ENCODE data around the gene SLC66A2.

Gene SLC66A2

GRCh38 chr18:79926715-79927606 lies 24.5 kb downstream of the SLC66A2 start:
- Histone ChIP-seq H3K4me3 (no peak overlapping the region), H3K27ac (no peak overlapping the region)

- Histone ChIP-seq H3K4me3 (no peak overlapping the region), H3K27ac (no peak overlapping the region)
Observed at GRCh38 chr18:79926306-79926705, 25.1 kb downstream of the SLC66A2 start.

DNA sequence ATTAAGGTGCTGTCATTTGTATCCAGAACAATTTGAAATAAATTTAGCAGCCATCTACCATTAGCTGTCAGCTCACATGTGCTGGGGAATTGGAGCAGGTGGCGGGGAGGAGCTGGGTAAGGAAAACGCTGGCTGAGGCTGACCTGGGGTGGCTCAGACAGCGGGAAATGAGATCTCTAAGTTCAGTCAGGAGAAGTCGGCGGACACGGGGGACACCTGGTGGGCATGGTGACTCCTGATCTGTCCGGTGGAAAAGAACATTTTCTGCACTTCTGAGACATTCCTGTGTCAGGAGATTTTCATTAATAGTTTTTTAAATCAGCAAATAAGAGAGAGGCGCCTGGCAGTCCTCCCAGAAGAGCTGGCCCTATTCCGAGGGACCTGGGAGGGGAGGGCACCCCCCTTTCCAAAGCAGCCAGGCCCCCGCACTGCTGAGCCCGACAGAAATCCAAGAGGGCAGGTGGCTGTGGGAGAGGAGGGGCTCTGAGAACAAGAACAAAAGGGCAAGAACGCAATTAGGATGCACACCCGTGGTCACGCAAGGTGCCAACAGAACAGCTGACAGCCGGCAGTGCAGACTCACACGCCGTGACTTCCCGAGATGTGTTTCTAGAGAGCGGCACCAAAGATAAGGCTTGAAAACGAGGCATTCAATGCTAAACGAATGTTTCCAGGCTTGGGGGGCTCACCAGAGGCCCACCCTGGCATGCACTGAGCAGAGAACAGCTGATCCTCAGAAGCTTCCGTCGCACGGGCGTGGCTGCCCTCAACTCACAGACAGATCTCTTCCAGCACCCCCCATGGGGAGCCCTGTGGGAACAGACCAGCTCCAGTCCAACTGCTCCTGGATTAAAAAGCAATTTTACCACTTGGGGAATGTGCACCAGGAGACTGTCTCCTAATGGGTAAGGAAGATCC lies 26.4 kb downstream of the SLC66A2 start:
- Histone ChIP-seq H3K27ac (no peak overlapping the region), H3K4me3 (no peak overlapping the region)

GRCh38 chr18:79923896-79924585 lies 27.4 kb downstream of the SLC66A2 start:
- Histone ChIP-seq H3K4me3 (no peak overlapping the region), H3K27ac (no peak overlapping the region)

DNA sequence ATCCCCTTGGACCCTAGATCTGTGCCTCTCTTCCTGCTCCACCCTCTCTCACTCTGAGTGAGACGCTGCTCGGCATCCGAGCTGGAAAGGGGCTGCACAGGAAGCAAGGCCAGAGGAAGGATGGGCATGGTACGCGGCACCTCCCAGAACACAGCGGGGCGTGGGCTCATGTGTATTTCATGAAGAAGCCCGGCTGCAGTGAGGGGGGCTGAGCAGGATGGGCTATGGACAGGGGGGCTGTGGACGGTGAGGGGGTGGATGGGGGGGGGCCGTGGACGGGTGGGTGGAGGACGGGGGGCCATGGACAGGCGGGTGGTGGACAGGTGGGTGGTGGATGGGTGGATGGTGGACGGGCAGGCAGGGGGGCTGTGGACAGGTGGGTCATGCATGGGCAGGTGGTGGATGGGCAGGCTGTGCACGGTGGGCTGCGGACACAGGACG lies 28.5 kb downstream of the SLC66A2 start:
- H3K27ac ChIP-seq = no peak overlapping the region
- H3K4me3 ChIP-seq = no peak overlapping the region

GRCh38 chr18:79921984-79922965 lies 29.2 kb downstream of the SLC66A2 start:
- H3K4me3 ChIP-seq = no peak overlapping the region
- H3K27ac ChIP-seq = no peak overlapping the region

DNA sequence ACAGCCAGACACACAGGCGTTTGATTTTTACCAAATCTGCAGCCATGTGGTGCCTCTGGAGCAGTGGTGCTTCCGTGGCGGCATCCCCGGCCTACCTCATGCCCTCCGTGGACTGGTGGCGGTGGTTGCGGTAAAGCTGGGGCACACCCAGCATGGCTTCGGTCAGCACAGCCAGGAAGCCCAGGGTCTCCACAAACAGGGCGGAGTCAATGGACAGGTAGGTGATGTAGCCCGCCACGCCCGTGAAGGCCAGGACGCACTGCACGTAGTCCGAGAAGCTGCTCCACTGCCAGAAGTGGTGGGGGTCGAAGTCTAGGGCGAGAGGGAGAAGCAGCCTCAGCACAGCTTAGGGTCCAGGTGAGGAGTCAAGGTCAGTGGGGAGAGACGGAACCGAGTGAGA lies 32.4 kb downstream of the SLC66A2 start:
- H3K4me3 ChIP-seq = no peak overlapping the region
- no peak overlapping the region for H3K27ac ChIP-seq

- H3K4me3 ChIP-seq = no peak overlapping the region
- no peak overlapping the region for H3K27ac ChIP-seq
Observed at GRCh38 chr18:79918615-79919011, 32.8 kb downstream of the SLC66A2 start.

GRCh38 chr18:79917853-79918614 lies 33.4 kb downstream of the SLC66A2 start:
- no peak overlapping the region for H3K27ac ChIP-seq
- no peak overlapping the region for H3K4me3 ChIP-seq

DNA sequence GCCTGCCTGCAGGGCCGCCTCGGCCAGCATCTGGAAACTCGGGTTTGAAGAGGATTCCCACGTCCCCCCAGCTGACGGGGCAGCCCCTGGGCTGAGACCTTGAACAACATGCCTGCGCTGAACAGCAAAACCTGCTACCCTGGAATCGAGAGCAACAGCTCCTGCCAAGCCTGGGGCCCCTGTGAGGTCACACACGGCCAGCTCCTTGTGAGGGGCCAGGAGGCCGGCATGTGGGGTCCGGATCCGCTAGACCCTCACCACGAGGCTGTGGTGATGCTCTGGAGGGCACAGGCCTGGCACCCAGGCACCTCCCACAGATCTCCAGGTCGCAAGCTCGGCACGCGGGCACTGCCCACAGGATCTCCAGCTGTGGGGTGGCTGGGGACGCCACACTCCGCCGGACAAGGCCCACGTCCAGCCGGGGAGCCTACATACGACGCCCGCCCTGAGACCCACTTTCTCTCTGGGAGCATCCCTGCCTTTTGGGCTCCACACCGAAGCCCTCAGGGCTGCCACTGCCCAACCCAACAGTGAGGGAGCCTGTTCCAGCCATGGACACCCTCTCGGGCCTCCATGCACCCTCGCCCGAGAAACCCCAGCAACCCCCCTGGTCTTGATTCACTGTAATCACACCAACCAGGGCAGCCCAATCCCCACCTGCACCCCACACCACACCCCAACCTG lies 34.1 kb downstream of the SLC66A2 start:
- H3K4me3 ChIP-seq = no peak overlapping the region
- no peak overlapping the region for H3K27ac ChIP-seq

GRCh38 chr18:79916546-79917168 lies 34.8 kb downstream of the SLC66A2 start:
- Histone ChIP-seq H3K27ac (no peak overlapping the region), H3K4me3 (no peak overlapping the region)

DNA sequence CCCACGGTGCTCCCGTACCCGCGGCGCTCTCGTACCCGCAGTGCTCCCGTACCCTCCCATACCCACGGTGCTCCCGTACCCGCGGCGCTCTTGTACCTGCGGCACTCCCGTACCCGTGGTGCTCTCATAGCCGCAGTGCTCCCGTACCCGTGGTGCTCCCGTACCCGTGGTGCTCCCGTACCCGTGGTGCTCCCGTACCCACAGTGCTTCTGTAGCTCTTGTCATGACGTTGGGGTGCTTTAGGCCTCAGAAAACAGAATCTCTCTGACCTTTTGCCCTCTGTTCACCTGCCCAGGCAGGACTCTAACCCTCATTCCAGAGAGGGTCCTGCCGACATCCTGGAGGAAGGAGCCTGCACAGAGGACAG lies 35.3 kb downstream of the SLC66A2 start:
- no peak overlapping the region for H3K27ac ChIP-seq
- no peak overlapping the region for H3K4me3 ChIP-seq

DNA sequence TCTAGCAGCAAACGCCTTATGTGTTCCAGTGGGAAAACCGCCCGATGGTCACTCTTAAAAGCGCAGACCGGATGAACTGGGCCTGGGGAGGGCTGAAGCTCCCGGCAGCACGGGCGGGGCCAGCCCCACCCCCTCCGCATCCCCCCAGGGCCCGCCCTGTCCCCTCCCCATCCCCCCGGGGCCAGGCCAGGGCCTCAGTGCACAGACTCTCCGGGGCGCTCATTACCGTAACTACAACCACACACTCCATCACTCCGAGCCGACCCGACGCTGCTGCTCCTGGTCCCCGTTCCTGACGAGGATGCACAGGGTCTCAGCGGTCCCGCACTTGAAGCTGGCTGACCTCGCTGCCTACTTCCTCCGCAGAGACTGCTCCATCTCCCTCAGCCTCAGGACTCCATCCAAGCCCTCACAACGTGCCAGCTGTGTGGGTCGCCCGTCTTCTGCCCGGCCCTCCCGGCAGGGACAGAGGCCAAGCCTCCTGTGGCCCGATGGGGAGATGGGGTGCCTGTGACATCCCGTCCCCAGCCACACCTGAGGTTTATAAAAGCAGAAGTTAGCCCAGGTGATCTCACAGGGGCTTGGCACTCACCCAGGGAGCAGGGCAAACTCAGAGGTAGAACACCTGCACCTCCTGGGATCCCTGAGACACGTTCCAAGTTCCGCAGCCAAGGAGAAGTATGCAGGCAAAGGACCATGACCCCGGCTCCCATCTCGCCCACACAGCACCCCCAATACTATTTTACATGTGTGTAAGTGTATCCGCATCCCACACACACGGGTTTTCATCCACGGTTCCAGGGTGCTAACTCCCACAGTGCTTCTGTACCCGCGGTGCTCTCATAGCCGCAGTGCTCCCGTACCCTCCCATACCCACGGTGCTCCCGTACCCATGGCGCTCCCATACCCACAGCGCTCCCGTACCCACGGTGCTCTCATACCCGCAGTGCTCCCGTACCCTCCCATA lies 36.0 kb downstream of the SLC66A2 start:
- Histone ChIP-seq H3K4me3 (no peak overlapping the region), H3K27ac (no peak overlapping the region)

DNA sequence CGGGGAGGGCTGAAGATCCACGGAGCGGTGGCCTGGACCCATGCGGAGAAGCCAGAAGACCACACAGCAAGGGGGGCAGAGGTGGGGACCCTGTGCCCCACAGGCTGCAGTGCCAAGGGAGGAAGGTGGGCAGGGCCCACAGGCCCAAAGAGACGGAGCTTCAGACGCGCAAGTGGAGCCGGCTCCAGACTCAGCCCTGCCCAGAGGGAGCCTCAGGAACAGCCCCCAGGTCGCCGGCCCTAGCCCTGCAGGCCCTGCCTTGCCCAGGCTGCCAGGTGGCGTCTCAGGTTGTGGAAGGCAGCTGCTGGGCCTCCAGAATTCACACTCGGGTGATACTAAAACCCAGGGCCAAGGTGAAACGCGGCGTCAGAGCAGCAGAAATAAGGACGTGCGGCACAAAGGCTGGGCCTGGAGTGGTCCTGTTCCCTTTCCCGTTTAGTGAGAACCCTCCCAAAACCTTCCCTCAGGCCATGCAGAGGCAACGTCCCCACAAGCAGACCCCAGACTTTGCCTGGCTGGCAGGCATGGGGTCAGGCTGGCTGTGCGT lies 36.8 kb downstream of the SLC66A2 start:
- no peak overlapping the region for H3K4me3 ChIP-seq

GRCh38 chr18:79912994-79913831 lies 38.2 kb downstream of the SLC66A2 start:
- Histone ChIP-seq H3K27ac (no peak overlapping the region), H3K4me3 (no peak overlapping the region)

More for the DNA sequence above, 36.8 kb downstream of the SLC66A2 start:
- no peak overlapping the region for H3K27ac ChIP-seq
